HepG2 (cell line): ENCODE results near the gene NFKBIL1. TPM values are rescaled to one million over a fixed set of nuclear protein-coding genes. Genes with fewer than 3 reads are reported as not detected.

Experiments
- AHR ChIP-seq: IDR thresholded peaks from 2 replicates; pipeline ENCODE4 v1.6.1; 2018; ENCODE audit warnings: missing genetic modification reagents, missing compliant biosample characterization
- CCDC6 ChIP-seq: sonication (generic); formaldehyde crosslinking; IDR thresholded peaks from 2 replicates; pipeline ENCODE4 v1.8.1; 2022; ENCODE audit warnings: mild to moderate bottlenecking, missing genetic modification reagents, moderate library complexity
- CEBPG ChIP-seq: IDR thresholded peaks from 2 replicates; pipeline ENCODE4 v1.6.1; 2016
- ETV6 ChIP-seq: sonication (generic); formaldehyde crosslinking; conservative IDR thresholded peaks from 2 replicates; pipeline ENCODE4 v1.4.0; 2020; ENCODE audit warnings: missing genetic modification reagents
- KAT8 ChIP-seq: IDR thresholded peaks from 2 replicates; pipeline ENCODE4 v1.6.1; 2016; ENCODE audit warnings: missing genetic modification reagents, missing compliant biosample characterization
- KDM2A ChIP-seq: sonication (generic); formaldehyde crosslinking; IDR thresholded peaks from 2 replicates; pipeline ENCODE4 v1.4.0; 2020; ENCODE audit warnings: low read depth, missing genetic modification reagents, borderline replicate concordance
- KLF6 ChIP-seq: IDR thresholded peaks from 2 replicates; pipeline ENCODE4 v1.8.0; 2016; ENCODE audit warnings: missing biosample characterization, missing genetic modification reagents
- MAZ ChIP-seq, 2 experiments: sonication (generic) in 1 of 2; formaldehyde crosslinking in 1 of 2; IDR thresholded peaks; 2 replicates each; pipeline versions ENCODE4 v1.5.0 to v1.6.1; 2012 to 2020; ENCODE audit warnings: low read depth in 2 of 2, mild to moderate bottlenecking in 2 of 2, borderline replicate concordance in 1 of 2, improper control_type of control experiment in 1 of 2, low read length in 1 of 2, missing genetic modification reagents in 1 of 2, moderate library complexity in 1 of 2
- MEIS2 ChIP-seq: sonication (generic); formaldehyde crosslinking; IDR thresholded peaks from 2 replicates; pipeline ENCODE4 v1.9.0; 2021; ENCODE audit warnings: mild to moderate bottlenecking, missing genetic modification reagents
- NFYB ChIP-seq: sonication (generic); formaldehyde crosslinking; IDR thresholded peaks from 2 replicates; pipeline ENCODE4 v1.4.0; 2020; ENCODE audit warnings: missing genetic modification reagents
- SAP130 ChIP-seq: IDR thresholded peaks from 2 replicates; pipeline ENCODE4 v1.6.1; 2016; ENCODE audit warnings: low read depth
- SRSF1 ChIP-seq: fragments of 200-400 bp; formaldehyde crosslinking; optimal IDR thresholded peaks from 2 replicates; pipeline ENCODE3; 2017; ENCODE audit warnings: mild to moderate bottlenecking, low read depth, low read length, moderate library complexity
- ZMYM3 ChIP-seq: sonication (generic); formaldehyde crosslinking; IDR thresholded peaks from 2 replicates; pipeline ENCODE4 v1.5.1; 2020; ENCODE audit warnings: mild to moderate bottlenecking, missing genetic modification reagents
- ZNF124 ChIP-seq: sonication (generic); formaldehyde crosslinking; IDR thresholded peaks from 2 replicates; pipeline ENCODE4 v1.4.0; 2020; ENCODE audit warnings: missing genetic modification reagents
- ZNF224 ChIP-seq: sonication (generic); formaldehyde crosslinking; IDR thresholded peaks from 2 replicates; pipeline ENCODE4 v1.5.0; 2020; ENCODE audit warnings: mild to moderate bottlenecking, missing genetic modification reagents
- ZNF335 ChIP-seq: sonication (generic); formaldehyde crosslinking; IDR thresholded peaks from 2 replicates; pipeline ENCODE4 v1.4.0; 2020; ENCODE audit warnings: missing genetic modification reagents
- ZNF383 ChIP-seq: sonication (generic); formaldehyde crosslinking; IDR thresholded peaks from 2 replicates; pipeline ENCODE4 v1.4.0; 2020; ENCODE audit warnings: missing genetic modification reagents, mild to moderate bottlenecking, borderline replicate concordance
- ZNF674 ChIP-seq: sonication (generic); formaldehyde crosslinking; IDR thresholded peaks from 2 replicates; pipeline ENCODE4 v1.5.0; 2020; ENCODE audit warnings: low read depth, mild to moderate bottlenecking, missing genetic modification reagents
- ZNF780A ChIP-seq: sonication (generic); formaldehyde crosslinking; IDR thresholded peaks from 2 replicates; pipeline ENCODE4 v1.8.0; 2022; ENCODE audit warnings: mild to moderate bottlenecking, missing genetic modification reagents, moderate library complexity
- ZNF782 ChIP-seq: sonication (generic); formaldehyde crosslinking; IDR thresholded peaks from 2 replicates; pipeline ENCODE4 v1.4.0; 2020; ENCODE audit warnings: missing genetic modification reagents, mild to moderate bottlenecking, borderline replicate concordance
- ZNF879 ChIP-seq: sonication (generic); formaldehyde crosslinking; IDR thresholded peaks from 2 replicates; pipeline ENCODE4 v1.8.1; 2023; ENCODE audit warnings: missing genetic modification reagents
- ZSCAN21 ChIP-seq: sonication (generic); formaldehyde crosslinking; IDR thresholded peaks from 2 replicates; pipeline ENCODE4 v1.8.0; 2022; ENCODE audit warnings: mild to moderate bottlenecking, missing genetic modification reagents, moderate library complexity, borderline replicate concordance
- ZSCAN9 ChIP-seq: IDR thresholded peaks from 2 replicates; pipeline ENCODE4 v1.6.1; 2016; ENCODE audit warnings: borderline replicate concordance
- polyA plus RNA-seq, 8 experiments: library from polyadenylated mRNA; depleted of rRNA in 3 of 8; stranded (reverse) in 7 of 8; unstranded in 1 of 8; fragments of >200 nt; fragmentation: Illumina TruSeq in 4 of 8; extraction: Trizol in 4 of 8; gene quantifications; 2 replicates each; pipeline versions ENCODE4 v1.2.1 to v1.2.3, GENCODE V29; 2011 to 2016; ENCODE audit warnings: low read depth in 4 of 8, missing spikeins in 1 of 8, mixed read lengths in 1 of 8; ENCODE audit not compliant: insufficient read depth in 1 of 8
- total RNA-seq, 5 experiments: library from RNA; depleted of rRNA; stranded (reverse); fragments of >200 nt; fragmentation: Illumina TruSeq; extraction: Trizol; gene quantifications; 2 replicates each; pipeline ENCODE4 v1.2.3, GENCODE V29; 2016; ENCODE audit warnings: low read depth in 1 of 5
- TF ChIP-seq, protein P1 (sequence below): sonication (generic); formaldehyde crosslinking; conservative IDR thresholded peaks from 2 replicates; pipeline ENCODE4 v1.4.0; 2020; ENCODE audit warnings: mild to moderate bottlenecking, missing genetic modification reagents, moderate library complexity
- TF ChIP-seq, protein P2 (sequence below): sonication (generic); formaldehyde crosslinking; IDR thresholded peaks from 2 replicates; pipeline ENCODE4 v1.8.0; 2022; ENCODE audit warnings: missing genetic modification reagents, mild to moderate bottlenecking, inconsistent platforms, borderline replicate concordance
- TF ChIP-seq, protein P3 (sequence below): sonication (generic); formaldehyde crosslinking; IDR thresholded peaks from 2 replicates; pipeline ENCODE4 v1.5.1; 2020; ENCODE audit warnings: mild to moderate bottlenecking, moderate library complexity, missing genetic modification reagents

Gene NFKBIL1
- total and polyA plus RNA-seq, 2 of the 13 experiments (the other 11 are each of a cell fraction or from before 2014, with no cell fraction given) = 9.7 to 19.5 TPM

DNA sequence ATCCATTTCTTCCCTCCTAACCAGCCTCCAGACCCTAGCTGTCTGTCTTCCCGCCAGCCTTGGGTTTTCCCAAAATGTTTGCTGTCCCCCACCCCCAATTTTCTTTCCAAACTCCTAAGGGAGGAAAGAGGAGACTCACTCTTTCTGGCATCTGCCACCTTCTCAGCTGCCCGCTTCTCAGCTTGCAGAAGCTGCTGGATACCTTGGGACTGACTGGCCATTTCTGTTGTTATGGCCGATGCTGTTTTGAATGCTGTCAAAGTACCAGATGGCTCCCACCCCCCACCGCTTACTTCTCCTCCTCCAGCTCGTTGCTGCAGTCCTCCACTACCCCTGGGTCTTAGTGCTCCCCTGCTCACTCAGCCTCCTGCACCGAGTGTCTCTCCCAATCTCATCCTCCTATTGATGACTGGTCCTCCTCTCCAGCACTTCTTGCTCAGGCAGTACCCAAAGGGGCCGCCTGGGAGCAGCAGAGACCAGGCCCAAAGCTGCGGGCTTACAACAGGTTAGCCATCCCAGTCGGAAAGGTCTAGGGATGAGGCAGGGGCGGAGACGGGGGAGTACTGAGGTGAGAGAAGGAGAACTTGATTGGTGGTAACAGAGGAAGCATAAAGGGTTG lies 960 bp upstream of the NFKBIL1 start, which contains the start of gene ATP6V1G2 (continued):
- peak; percentile 87 for TF ChIP-seq KDM2A (CRISPR knock-in tag)
- TF ChIP-seq KAT8 (CRISPR knock-in tag) = peak; percentile 42; the same call in 1 of the 2 replicates
- peak; percentile 72; the same call in 1 of the 2 replicates for TF ChIP-seq AHR (CRISPR knock-in tag)
- no peak for TF ChIP-seq ZNF674 (CRISPR knock-in tag)
- no peak for TF ChIP-seq ZNF383 (CRISPR knock-in tag)
- TF ChIP-seq ZNF879 = no peak
- TF ChIP-seq ZMYM3 (CRISPR knock-in tag) = no peak
- TF ChIP-seq ZNF224 (CRISPR knock-in tag) = no peak
- no peak for TF ChIP-seq ZNF124
- TF ChIP-seq MAZ (IDR thresholded peaks at IDR 0.05; ENCODE audit: borderline replicate concordance, low read depth, low read length) = 0 out of 2 replicates have a peak, but pooled peaks have one; percentile 71
- TF ChIP-seq MAZ (CRISPR knock-in tag; IDR thresholded peaks at IDR 0.05; ENCODE audit: low read depth) = no peak
- peak; percentile 27; the same call in 1 of the 2 replicates for TF ChIP-seq CEBPG
- TF ChIP-seq, protein P1, sequence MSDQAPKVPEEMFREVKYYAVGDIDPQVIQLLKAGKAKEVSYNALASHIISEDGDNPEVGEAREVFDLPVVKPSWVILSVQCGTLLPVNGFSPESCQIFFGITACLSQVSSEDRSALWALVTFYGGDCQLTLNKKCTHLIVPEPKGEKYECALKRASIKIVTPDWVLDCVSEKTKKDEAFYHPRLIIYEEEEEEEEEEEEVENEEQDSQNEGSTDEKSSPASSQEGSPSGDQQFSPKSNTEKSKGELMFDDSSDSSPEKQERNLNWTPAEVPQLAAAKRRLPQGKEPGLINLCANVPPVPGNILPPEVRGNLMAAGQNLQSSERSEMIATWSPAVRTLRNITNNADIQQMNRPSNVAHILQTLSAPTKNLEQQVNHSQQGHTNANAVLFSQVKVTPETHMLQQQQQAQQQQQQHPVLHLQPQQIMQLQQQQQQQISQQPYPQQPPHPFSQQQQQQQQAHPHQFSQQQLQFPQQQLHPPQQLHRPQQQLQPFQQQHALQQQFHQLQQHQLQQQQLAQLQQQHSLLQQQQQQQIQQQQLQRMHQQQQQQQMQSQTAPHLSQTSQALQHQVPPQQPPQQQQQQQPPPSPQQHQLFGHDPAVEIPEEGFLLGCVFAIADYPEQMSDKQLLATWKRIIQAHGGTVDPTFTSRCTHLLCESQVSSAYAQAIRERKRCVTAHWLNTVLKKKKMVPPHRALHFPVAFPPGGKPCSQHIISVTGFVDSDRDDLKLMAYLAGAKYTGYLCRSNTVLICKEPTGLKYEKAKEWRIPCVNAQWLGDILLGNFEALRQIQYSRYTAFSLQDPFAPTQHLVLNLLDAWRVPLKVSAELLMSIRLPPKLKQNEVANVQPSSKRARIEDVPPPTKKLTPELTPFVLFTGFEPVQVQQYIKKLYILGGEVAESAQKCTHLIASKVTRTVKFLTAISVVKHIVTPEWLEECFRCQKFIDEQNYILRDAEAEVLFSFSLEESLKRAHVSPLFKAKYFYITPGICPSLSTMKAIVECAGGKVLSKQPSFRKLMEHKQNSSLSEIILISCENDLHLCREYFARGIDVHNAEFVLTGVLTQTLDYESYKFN = 0 out of 2 replicates have a peak, but pooled peaks have one; percentile 24
- TF ChIP-seq MEIS2 (CRISPR knock-in tag) = no peak
- TF ChIP-seq KLF6 = 0 out of 2 replicates have a peak, but pooled peaks have one; percentile 30
- TF ChIP-seq NFYB (CRISPR knock-in tag) = no peak
- TF ChIP-seq SAP130 (CRISPR knock-in tag) = peak; percentile 63
- TF ChIP-seq ETV6 (CRISPR knock-in tag) = no peak
- peak; percentile 54; the same call in 1 of the 2 replicates for TF ChIP-seq CCDC6
- no peak for TF ChIP-seq SRSF1
- TF ChIP-seq ZNF335 = no peak
- TF ChIP-seq ZNF780A (CRISPR knock-in tag) = no peak
- no peak for TF ChIP-seq ZNF782 (CRISPR knock-in tag)
- TF ChIP-seq, protein P2, sequence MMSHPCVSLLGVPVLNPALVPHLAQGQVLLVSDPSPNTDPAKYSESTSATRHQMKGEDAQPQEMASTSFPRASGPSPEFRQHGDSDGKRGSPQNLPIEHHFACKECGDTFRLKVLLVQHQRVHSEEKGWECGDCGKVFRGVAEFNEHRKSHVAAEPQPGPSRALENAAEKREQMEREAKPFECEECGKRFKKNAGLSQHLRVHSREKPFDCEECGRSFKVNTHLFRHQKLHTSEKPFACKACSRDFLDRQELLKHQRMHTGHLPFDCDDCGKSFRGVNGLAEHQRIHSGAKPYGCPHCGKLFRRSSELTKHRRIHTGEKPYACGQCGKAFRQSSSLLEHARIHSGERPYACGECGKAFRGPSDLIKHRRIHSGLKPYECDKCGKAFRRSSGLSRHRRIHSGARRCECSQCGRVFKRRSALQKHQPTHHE (CRISPR knock-in tag) = no peak
- no peak for TF ChIP-seq ZSCAN21 (CRISPR knock-in tag)
- no peak for TF ChIP-seq ZSCAN9
- TF ChIP-seq, protein P3, sequence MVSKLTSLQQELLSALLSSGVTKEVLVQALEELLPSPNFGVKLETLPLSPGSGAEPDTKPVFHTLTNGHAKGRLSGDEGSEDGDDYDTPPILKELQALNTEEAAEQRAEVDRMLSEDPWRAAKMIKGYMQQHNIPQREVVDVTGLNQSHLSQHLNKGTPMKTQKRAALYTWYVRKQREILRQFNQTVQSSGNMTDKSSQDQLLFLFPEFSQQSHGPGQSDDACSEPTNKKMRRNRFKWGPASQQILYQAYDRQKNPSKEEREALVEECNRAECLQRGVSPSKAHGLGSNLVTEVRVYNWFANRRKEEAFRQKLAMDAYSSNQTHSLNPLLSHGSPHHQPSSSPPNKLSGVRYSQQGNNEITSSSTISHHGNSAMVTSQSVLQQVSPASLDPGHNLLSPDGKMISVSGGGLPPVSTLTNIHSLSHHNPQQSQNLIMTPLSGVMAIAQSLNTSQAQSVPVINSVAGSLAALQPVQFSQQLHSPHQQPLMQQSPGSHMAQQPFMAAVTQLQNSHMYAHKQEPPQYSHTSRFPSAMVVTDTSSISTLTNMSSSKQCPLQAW = peak; percentile 91
